K562 (cell line): ENCODE data around the gene TMEM255A. TPM values are rescaled to one million over a fixed set of nuclear protein-coding genes. Genes with fewer than 3 reads are reported as not detected.
A peak's percentile ranks its signal among the peaks of the same experiment; 100 is the strongest.

Experiments
- CCNT2 ChIP-seq: IDR thresholded peaks from 2 replicates; pipeline ENCODE4 v1.6.1; 2011; ENCODE audit warnings: borderline replicate concordance, low read depth, mild to moderate bottlenecking, moderate library complexity, mixed read lengths, low read length; ENCODE audit not compliant: insufficient read length; ENCODE audit errors: extremely low read depth
- CHD2 ChIP-seq: IDR thresholded peaks from 2 replicates; pipeline ENCODE4 v1.6.1; 2011; ENCODE audit warnings: low read depth, low read length
- CREBBP ChIP-seq: IDR thresholded peaks from one replicate; pipeline ENCODE4 v1.6.1; 2012; ENCODE audit warnings: low read depth, mild to moderate bottlenecking, control low read depth, inconsistent platforms, low read length
- ELF1 ChIP-seq: fragments of 200-800 bp; sonication (Bioruptor generic); IDR thresholded peaks from 2 replicates; pipeline ENCODE4 v1.6.1; 2016; ENCODE audit warnings: missing genetic modification characterization, missing compliant biosample characterization
- KAT7 ChIP-seq: sonication (generic); formaldehyde crosslinking; IDR thresholded peaks from 2 replicates; pipeline ENCODE4 v1.8.0; 2022; ENCODE audit warnings: missing genetic modification reagents, mild to moderate bottlenecking, borderline replicate concordance
- NBN ChIP-seq: fragments of 450-650 bp; IDR thresholded peaks from 2 replicates; pipeline ENCODE4 v1.6.1; 2016; ENCODE audit warnings: low read depth, mild to moderate bottlenecking
- NR4A1 ChIP-seq, 2 experiments: fragments of 250-450 bp in 1 of 2; fragments of 450-650 bp in 1 of 2; sonication (Bioruptor Pico) in 1 of 2; IDR thresholded peaks; 2 replicates each; pipeline versions ENCODE4 v1.4.0 to v1.6.1; 2016 to 2020; ENCODE audit warnings: mild to moderate bottlenecking in 2 of 2, missing compliant biosample characterization in 1 of 2, missing genetic modification characterization in 1 of 2, moderate library complexity in 1 of 2
- PHF8 ChIP-seq: fragments of 200-600 bp; sonication (generic); IDR thresholded peaks from 2 replicates; pipeline ENCODE4 v1.6.1; 2012; ENCODE audit warnings: mixed run types, mild to moderate bottlenecking, inconsistent platforms, low read length, moderate library complexity, borderline replicate concordance
- ZBED1 ChIP-seq: IDR thresholded peaks from 2 replicates; pipeline ENCODE4 v1.6.1; 2014
- ZEB2 ChIP-seq: fragments of 450-650 bp; IDR thresholded peaks from 2 replicates; pipeline ENCODE4 v1.6.1; 2016
- ZFP30 ChIP-seq: fragments of 250-450 bp; sonication (Bioruptor Pico); IDR thresholded peaks from 2 replicates; pipeline ENCODE4 v1.8.0; 2022; ENCODE audit warnings: moderate library complexity, mild to moderate bottlenecking, inconsistent platforms, borderline replicate concordance
- ZFPM2 ChIP-seq: fragments of 250-450 bp; sonication (Bioruptor Pico); IDR thresholded peaks from 2 replicates; pipeline ENCODE4 v1.5.1; 2022; ENCODE audit warnings: mild to moderate bottlenecking
- polyA plus RNA-seq, 8 experiments: library from polyadenylated mRNA; depleted of rRNA in 4 of 8; stranded (reverse) in 5 of 8; unstranded in 3 of 8; fragments of >200 nt; fragmentation: Nextera tagmentation in 2 of 8; fragmentation: Illumina TruSeq in 1 of 8; extraction: Ambion mirVana in 2 of 8; extraction: Trizol in 1 of 8; gene quantifications; 2 replicates each; pipeline versions ENCODE4 v1.2.1 to v1.2.3, GENCODE V29; 2011 to 2014; ENCODE audit warnings: inconsistent platforms in 1 of 8, missing spikeins in 1 of 8
- total RNA-seq, 7 experiments: library from RNA; depleted of rRNA in 6 of 7; stranded (reverse); fragments of >200 nt in 6 of 7; fragmentation: Illumina TruSeq in 2 of 7; extraction: Trizol in 2 of 7; gene quantifications; 2 replicates each; pipeline versions ENCODE4 v1.2.1 to v1.2.3, GENCODE V29; 2011 to 2021; ENCODE audit warnings: low replicate concordance in 1 of 7
- TF ChIP-seq, protein P1 (sequence below): fragments of 450-650 bp; IDR thresholded peaks from 2 replicates; pipeline ENCODE4 v1.6.1; 2016; ENCODE audit warnings: low read depth, mild to moderate bottlenecking, moderate library complexity
- TF ChIP-seq, protein P2 (sequence below), 3 experiments: fragments of 200-800 bp in 1 of 3; sonication (Bioruptor generic) in 1 of 3; sonication (generic) in 1 of 3; formaldehyde crosslinking in 1 of 3; IDR thresholded peaks; 2 replicates each; pipeline versions ENCODE4 v1.6.1 to v1.8.0; 2016 to 2022; ENCODE audit warnings: mild to moderate bottlenecking in 2 of 3, missing compliant biosample characterization in 2 of 3, missing genetic modification characterization in 2 of 3, missing genetic modification reagents in 1 of 3
- TF ChIP-seq, protein P3 (sequence below): fragments of 250-450 bp; sonication (Bioruptor Pico); IDR thresholded peaks from 2 replicates; pipeline ENCODE4 v1.9.0; 2021; ENCODE audit warnings: mild to moderate bottlenecking
- TF ChIP-seq, protein P4 (sequence below): fragments of 250-450 bp; sonication (Bioruptor Pico); IDR thresholded peaks from 2 replicates; pipeline ENCODE4 v1.5.0; 2021
- TF ChIP-seq, protein P5 (sequence below): sonication (generic); formaldehyde crosslinking; IDR thresholded peaks from 2 replicates; pipeline ENCODE4 v1.8.1; 2023; ENCODE audit warnings: mild to moderate bottlenecking, missing genetic modification reagents, moderate library complexity
- TF ChIP-seq, protein P6 (sequence below): fragments of 450-650 bp; formaldehyde crosslinking; IDR thresholded peaks from 2 replicates; pipeline ENCODE4 v1.4.0; 2022; ENCODE audit warnings: mild to moderate bottlenecking, moderate library complexity
- TF ChIP-seq, protein P7 (sequence below): fragments of 450-650 bp; IDR thresholded peaks from 2 replicates; pipeline ENCODE4 v1.6.1; 2016; ENCODE audit warnings: antibody characterized with exemption

The TMEM255A gene
- total and polyA plus RNA-seq, 9 of the 15 experiments (the other 6 are each of a cell fraction or from before 2014, with no cell fraction given), result 0.01 TPM; not detected in 8

DNA sequence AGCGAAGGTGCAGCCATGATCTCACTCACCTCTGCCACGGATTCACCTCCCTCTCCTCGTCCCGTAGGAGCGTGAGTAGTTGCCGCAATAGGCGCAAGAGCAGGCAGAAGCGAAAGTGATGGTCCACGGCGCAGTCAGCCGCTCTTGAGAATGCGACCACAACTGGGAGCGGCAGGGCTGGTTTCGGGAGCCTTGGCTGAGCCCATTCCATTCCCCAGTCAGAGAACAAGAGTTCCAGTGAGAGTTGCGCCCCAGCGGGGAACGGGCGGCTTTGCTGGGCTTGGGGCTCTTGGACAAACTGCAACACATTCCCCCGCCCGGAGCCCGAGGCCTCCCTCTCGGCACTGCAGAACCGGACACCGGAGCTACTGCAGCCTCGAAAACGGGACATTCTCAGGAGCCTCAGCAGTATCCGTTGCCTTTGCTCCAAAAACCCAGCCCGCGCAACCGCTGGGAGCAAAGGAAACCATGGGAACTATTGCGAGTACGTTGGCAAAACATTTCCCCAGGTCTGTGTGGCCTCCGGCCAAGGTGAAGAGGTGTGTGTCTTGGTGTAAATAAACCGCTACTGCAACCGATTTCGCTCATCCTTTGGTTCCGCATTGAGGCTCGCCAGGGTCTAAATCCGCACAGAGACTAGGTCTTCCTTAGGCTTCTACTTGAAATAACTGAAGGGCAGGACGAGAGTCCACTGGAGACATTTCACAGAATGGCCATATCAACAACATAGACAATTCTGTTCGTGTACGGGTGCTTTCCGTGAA, 66.3 kb downstream of the TMEM255A start (continued):
- TF ChIP-seq PHF8 (peak; percentile 77; the same call in 1 of the 2 replicates), ZFP30 (CRISPR knock-in tag) (no peak), CHD2 (no peak), CCNT2 (no peak), NBN (peak; percentile 49; the same call in 1 of the 2 replicates), ZEB2 (peak; percentile 96), ZBED1 (no peak), ELF1 (tag) (no peak), KAT7 (no peak), NR4A1 (CRISPR knock-in tag; IDR thresholded peaks at IDR 0.05) (no peak), NR4A1 (tag; IDR thresholded peaks at IDR 0.05) (no peak), CREBBP (no peak), ZFPM2 (no peak)
- TF ChIP-seq, protein P1, sequence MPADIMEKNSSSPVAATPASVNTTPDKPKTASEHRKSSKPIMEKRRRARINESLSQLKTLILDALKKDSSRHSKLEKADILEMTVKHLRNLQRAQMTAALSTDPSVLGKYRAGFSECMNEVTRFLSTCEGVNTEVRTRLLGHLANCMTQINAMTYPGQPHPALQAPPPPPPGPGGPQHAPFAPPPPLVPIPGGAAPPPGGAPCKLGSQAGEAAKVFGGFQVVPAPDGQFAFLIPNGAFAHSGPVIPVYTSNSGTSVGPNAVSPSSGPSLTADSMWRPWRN, result no peak
- TF ChIP-seq, protein P2, sequence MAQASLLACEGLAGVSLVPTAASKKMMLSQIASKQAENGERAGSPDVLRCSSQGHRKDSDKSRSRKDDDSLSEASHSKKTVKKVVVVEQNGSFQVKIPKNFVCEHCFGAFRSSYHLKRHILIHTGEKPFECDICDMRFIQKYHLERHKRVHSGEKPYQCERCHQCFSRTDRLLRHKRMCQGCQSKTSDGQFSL (CRISPR knock-in tag; IDR thresholded peaks at IDR 0.05), result no peak
- TF ChIP-seq, protein P2 (tag; IDR thresholded peaks at IDR 0.05), result 0 out of 4 replicates have a peak, but pooled peaks of 1 of the 2 experiments have one; percentile 20
- TF ChIP-seq, protein P3, sequence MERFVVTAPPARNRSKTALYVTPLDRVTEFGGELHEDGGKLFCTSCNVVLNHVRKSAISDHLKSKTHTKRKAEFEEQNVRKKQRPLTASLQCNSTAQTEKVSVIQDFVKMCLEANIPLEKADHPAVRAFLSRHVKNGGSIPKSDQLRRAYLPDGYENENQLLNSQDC (CRISPR knock-in tag), result peak; percentile 68; the same call in 1 of the 2 replicates
- TF ChIP-seq, protein P4, sequence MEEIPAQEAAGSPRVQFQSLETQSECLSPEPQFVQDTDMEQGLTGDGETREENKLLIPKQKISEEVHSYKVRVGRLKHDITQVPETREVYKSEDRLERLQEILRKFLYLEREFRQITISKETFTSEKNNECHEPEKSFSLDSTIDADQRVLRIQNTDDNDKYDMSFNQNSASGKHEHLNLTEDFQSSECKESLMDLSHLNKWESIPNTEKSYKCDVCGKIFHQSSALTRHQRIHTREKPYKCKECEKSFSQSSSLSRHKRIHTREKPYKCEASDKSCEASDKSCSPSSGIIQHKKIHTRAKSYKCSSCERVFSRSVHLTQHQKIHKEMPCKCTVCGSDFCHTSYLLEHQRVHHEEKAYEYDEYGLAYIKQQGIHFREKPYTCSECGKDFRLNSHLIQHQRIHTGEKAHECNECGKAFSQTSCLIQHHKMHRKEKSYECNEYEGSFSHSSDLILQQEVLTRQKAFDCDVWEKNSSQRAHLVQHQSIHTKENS (CRISPR knock-in tag), result no peak
- TF ChIP-seq, protein P5, sequence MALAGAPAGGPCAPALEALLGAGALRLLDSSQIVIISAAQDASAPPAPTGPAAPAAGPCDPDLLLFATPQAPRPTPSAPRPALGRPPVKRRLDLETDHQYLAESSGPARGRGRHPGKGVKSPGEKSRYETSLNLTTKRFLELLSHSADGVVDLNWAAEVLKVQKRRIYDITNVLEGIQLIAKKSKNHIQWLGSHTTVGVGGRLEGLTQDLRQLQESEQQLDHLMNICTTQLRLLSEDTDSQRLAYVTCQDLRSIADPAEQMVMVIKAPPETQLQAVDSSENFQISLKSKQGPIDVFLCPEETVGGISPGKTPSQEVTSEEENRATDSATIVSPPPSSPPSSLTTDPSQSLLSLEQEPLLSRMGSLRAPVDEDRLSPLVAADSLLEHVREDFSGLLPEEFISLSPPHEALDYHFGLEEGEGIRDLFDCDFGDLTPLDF (CRISPR knock-in tag), result no peak; the same call in 1 of the 2 replicates
- TF ChIP-seq, protein P6, sequence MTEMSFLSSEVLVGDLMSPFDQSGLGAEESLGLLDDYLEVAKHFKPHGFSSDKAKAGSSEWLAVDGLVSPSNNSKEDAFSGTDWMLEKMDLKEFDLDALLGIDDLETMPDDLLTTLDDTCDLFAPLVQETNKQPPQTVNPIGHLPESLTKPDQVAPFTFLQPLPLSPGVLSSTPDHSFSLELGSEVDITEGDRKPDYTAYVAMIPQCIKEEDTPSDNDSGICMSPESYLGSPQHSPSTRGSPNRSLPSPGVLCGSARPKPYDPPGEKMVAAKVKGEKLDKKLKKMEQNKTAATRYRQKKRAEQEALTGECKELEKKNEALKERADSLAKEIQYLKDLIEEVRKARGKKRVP (CRISPR knock-in tag), result no peak
- TF ChIP-seq, protein P7, sequence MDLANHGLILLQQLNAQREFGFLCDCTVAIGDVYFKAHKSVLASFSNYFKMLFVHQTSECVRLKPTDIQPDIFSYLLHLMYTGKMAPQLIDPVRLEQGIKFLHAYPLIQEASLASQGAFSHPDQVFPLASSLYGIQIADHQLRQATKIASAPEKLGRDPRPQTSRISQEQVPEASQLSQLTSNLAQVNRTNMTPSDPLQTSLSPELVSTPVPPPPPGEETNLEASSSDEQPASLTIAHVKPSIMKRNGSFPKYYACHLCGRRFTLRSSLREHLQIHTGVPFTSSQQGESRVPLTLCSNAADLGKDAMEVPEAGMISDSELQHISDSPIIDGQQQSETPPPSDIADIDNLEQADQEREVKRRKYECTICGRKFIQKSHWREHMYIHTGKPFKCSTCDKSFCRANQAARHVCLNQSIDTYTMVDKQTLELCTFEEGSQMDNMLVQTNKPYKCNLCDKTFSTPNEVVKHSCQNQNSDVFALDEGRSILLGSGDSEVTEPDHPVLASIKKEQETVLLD, result no peak
